Endothelial cell of umbilical vein (primary cell): Measurements from ENCODE around the gene HLA-DPB1.
"Not testable (repeated sequence)": the region's sequence is repeated elsewhere in the genome, so short reads cannot be mapped to it uniquely, and the experiment has no call there.

Experiments
- CTCF ChIP-seq, 2 donors: IDR thresholded peaks; 1 replicate in 1 of 2; 2 replicates in 1 of 2; pipeline ENCODE4 v1.5.1; 2011; ENCODE audit warnings: low read length in 2 of 2, mild to moderate bottlenecking in 2 of 2, moderate library complexity in 2 of 2, control low read depth in 1 of 2, inconsistent platforms in 1 of 2, low read depth in 1 of 2; ENCODE audit not compliant: insufficient read depth in 1 of 2; ENCODE audit errors: extremely low read depth in 1 of 2
- EZH2 ChIP-seq: IDR thresholded peaks from 2 replicates; pipeline ENCODE4 v1.6.1; 2012; ENCODE audit warnings: borderline replicate concordance, low read depth, mild to moderate bottlenecking, moderate library complexity, low read length, inconsistent platforms; ENCODE audit not compliant: severe bottlenecking
- MAX ChIP-seq: IDR thresholded peaks from 2 replicates; pipeline ENCODE4 v1.6.1; 2011; ENCODE audit not compliant: insufficient read depth, insufficient read length
- POLR2A ChIP-seq: IDR thresholded peaks from 2 replicates; pipeline ENCODE4 v1.6.1; 2012; ENCODE audit warnings: low read depth, mild to moderate bottlenecking, control low read depth, low read length
- POLR2AphosphoS5 ChIP-seq: IDR thresholded peaks from 2 replicates; pipeline ENCODE4 v1.6.1; 2012; ENCODE audit warnings: low read depth, mild to moderate bottlenecking, control low read depth, low read length, moderate library complexity; ENCODE audit not compliant: insufficient read depth

GRCh38 chr6:33063435-33063834, 12.4 kb upstream of the HLA-DPB1 start:
- TF ChIP-seq EZH2; CTCF (IDR thresholded peaks at IDR 0.05; ENCODE audit: extremely low read depth in 1 of 2, insufficient read depth in 1 of 2, low read depth in 1 of 2, low read length in 2 of 2); POLR2A; POLR2AphosphoS5; MAX: not testable (repeated sequence)
